GM18909 (cell line): ENCODE data around the gene TPM2.

Experiments used
- ATAC-seq: cut with Tn5 transposase; IDR thresholded peaks from one replicate; pipeline ENCODE4 v1.9.1; 2021; ENCODE audit warnings: mild to moderate bottlenecking; ENCODE audit not compliant: unreplicated experiment, poor library complexity

The TPM2 gene

GRCh38 chr9:35697486-35697885 is 7.8 kb upstream of the TPM2 start:
- ATAC-seq: no peak

- ATAC-seq: peak; percentile 76
These were observed 6.9 kb upstream of the TPM2 start for GRCh38 chr9:35696520-35697215.

GRCh38 chr9:35695943-35696401 is 6.2 kb upstream of the TPM2 start:
- ATAC-seq: no peak

GRCh38 chr9:35691757-35692301 is 2.1 kb upstream of the TPM2 start:
- no peak for ATAC-seq

- ATAC-seq: no peak
These were observed 1.6 kb upstream of the TPM2 start for GRCh38 chr9:35691334-35691650.

- no peak for ATAC-seq
These were observed 1.0 kb upstream of the TPM2 start for GRCh38 chr9:35690614-35691333.

GRCh38 chr9:35690294-35690613 is 529 bp upstream of the TPM2 start:
- no peak for ATAC-seq

GRCh38 chr9:35688558-35689541 is 875 bp downstream of the TPM2 start:
- ATAC-seq: no peak

GRCh38 chr9:35687972-35688557 is 1.7 kb downstream of the TPM2 start:
- ATAC-seq: no peak

- no peak for ATAC-seq
These were observed 2.4 kb downstream of the TPM2 start for GRCh38 chr9:35687306-35687705.

GRCh38 chr9:35686222-35687203 is 3.2 kb downstream of the TPM2 start:
- no peak for ATAC-seq

GRCh38 chr9:35685506-35685905 is 4.2 kb downstream of the TPM2 start:
- no peak for ATAC-seq

GRCh38 chr9:35684921-35685320 is 4.8 kb downstream of the TPM2 start:
- no peak for ATAC-seq

GRCh38 chr9:35683323-35683722 is 6.4 kb downstream of the TPM2 start:
- no peak for ATAC-seq

GRCh38 chr9:35682520-35683315 is 7.0 kb downstream of the TPM2 start:
- no peak for ATAC-seq

- no peak for ATAC-seq
These were observed 7.7 kb downstream of the TPM2 start for GRCh38 chr9:35682051-35682450.

GRCh38 chr9:35681341-35682002 is 8.3 kb downstream of the TPM2 start:
- ATAC-seq: no peak
